ENCODE results near the gene ADCY7. TPM values are rescaled to one million over a fixed set of nuclear protein-coding genes. Genes with fewer than 3 reads are reported as not detected.

ADCY7 gene
- total and polyA plus RNA-seq, 9 of the 15 experiments (the other 6 are each of a cell fraction or from before 2014, with no cell fraction given): 2.3 to 108 (median 28.6) TPM

DNA sequence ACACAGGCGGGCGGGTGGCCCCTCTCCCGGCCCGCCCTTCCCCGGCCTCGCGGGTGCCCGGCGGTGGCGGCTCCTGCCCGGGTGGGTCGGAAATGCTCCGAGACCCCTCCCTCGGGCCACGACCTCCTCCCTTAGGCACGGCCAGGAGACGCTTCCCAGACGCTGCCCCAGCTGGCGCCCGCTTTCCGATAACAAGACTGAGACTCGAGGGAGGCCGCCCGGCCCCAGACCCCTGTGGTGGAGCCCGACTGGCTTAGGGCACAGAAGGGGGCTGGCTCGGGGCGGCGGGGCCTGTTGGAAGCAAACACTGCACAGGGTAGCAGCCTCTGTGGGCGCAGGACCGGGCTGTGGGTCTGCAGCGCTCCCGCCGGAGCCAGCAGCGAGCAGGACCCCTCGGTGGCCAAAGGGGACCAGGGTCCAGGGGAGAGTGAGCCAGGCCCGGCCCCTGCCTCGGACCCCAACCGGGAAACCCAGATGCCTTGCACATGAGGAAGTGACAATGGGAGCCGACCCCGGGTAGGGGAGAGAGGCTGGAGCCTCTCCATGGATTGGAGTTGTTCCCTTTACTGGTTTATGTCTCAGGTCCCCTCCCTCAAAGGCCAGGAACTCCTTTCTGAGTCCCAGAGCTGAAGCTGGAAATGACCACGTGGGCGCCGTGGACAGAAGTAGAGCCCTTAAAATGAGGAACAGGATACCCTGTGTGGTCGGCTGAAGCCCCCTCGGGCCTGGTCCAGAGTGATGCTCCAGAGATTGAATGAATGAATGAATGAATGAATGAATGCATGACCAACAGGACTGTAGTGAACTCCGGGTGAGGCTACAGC, 19.8 kb upstream of the ADCY7 start (continued):
- no peak for TF ChIP-seq REST (IDR thresholded peaks at IDR 0.05; ENCODE audit: borderline replicate concordance)
- TF ChIP-seq REST (CRISPR knock-in tag; IDR thresholded peaks at IDR 0.05; ENCODE audit: low read depth): no peak
- TF ChIP-seq ZNF224 (CRISPR knock-in tag; IDR thresholded peaks at IDR 0.05): no peak
- TF ChIP-seq, protein P1, sequence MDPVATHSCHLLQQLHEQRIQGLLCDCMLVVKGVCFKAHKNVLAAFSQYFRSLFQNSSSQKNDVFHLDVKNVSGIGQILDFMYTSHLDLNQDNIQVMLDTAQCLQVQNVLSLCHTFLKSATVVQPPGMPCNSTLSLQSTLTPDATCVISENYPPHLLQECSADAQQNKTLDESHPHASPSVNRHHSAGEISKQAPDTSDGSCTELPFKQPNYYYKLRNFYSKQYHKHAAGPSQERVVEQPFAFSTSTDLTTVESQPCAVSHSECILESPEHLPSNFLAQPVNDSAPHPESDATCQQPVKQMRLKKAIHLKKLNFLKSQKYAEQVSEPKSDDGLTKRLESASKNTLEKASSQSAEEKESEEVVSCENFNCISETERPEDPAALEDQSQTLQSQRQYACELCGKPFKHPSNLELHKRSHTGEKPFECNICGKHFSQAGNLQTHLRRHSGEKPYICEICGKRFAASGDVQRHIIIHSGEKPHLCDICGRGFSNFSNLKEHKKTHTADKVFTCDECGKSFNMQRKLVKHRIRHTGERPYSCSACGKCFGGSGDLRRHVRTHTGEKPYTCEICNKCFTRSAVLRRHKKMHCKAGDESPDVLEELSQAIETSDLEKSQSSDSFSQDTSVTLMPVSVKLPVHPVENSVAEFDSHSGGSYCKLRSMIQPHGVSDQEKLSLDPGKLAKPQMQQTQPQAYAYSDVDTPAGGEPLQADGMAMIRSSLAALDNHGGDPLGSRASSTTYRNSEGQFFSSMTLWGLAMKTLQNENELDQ (CRISPR knock-in tag; IDR thresholded peaks at IDR 0.05; ENCODE audit: borderline replicate concordance): no peak
- TF ChIP-seq ADNP (tag; IDR thresholded peaks at IDR 0.05): no peak
- 0 out of 4 replicates have a peak, but pooled peaks of 1 of the 2 experiments have one; percentile 11 for TF ChIP-seq HDAC1 (IDR thresholded peaks at IDR 0.05)
- no peak for TF ChIP-seq PRMT5 (CRISPR knock-in tag; IDR thresholded peaks at IDR 0.05)
- TF ChIP-seq RBM17 (IDR thresholded peaks at IDR 0.05; ENCODE audit: borderline replicate concordance, low read depth, low read length): no peak
- TF ChIP-seq, protein P2, sequence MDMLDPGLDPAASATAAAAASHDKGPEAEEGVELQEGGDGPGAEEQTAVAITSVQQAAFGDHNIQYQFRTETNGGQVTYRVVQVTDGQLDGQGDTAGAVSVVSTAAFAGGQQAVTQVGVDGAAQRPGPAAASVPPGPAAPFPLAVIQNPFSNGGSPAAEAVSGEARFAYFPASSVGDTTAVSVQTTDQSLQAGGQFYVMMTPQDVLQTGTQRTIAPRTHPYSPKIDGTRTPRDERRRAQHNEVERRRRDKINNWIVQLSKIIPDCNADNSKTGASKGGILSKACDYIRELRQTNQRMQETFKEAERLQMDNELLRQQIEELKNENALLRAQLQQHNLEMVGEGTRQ (CRISPR knock-in tag; IDR thresholded peaks at IDR 0.05): no peak
- peak; percentile 74; the same call in 1 of the 2 replicates for TF ChIP-seq SPI1 (IDR thresholded peaks at IDR 0.05; ENCODE audit: borderline replicate concordance, low read depth, low read length)
- TF ChIP-seq, protein P3, sequence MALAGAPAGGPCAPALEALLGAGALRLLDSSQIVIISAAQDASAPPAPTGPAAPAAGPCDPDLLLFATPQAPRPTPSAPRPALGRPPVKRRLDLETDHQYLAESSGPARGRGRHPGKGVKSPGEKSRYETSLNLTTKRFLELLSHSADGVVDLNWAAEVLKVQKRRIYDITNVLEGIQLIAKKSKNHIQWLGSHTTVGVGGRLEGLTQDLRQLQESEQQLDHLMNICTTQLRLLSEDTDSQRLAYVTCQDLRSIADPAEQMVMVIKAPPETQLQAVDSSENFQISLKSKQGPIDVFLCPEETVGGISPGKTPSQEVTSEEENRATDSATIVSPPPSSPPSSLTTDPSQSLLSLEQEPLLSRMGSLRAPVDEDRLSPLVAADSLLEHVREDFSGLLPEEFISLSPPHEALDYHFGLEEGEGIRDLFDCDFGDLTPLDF (CRISPR knock-in tag; IDR thresholded peaks at IDR 0.05): no peak
- TF ChIP-seq SMARCE1 (IDR thresholded peaks at IDR 0.05): 0 out of 2 replicates have a peak, but pooled peaks have one; percentile 13
- no peak for TF ChIP-seq POLR3G (IDR thresholded peaks at IDR 0.05; ENCODE audit: extremely low read depth, insufficient read length, insufficient replicate concordance)
- TF ChIP-seq POLR3A (IDR thresholded peaks at IDR 0.05; ENCODE audit: borderline replicate concordance, extremely low read depth, insufficient read depth, insufficient read length): no peak
- no peak for TF ChIP-seq FUS (optimal IDR thresholded peaks at IDR 0.05; ENCODE audit: low read depth, low read length)
